ENCODE results near the gene ITIH5. TPM values are rescaled to one million over a fixed set of nuclear protein-coding genes. Genes with fewer than 3 reads are reported as not detected.
A peak's percentile ranks its signal among the peaks of the same experiment; 100 is the strongest.

The ITIH5 gene
- total and polyA plus RNA-seq, 9 of the 15 experiments (the other 6 are each of a cell fraction or from before 2014, with no cell fraction given): 0.52 to 4.5 (median 2.6) TPM

GRCh38 chr10:7525314-7526016 is 141.3 kb downstream of the ITIH5 start (continued):
- no peak for TF ChIP-seq ZBTB5 (IDR thresholded peaks at IDR 0.05)
- TF ChIP-seq SAFB (IDR thresholded peaks at IDR 0.05; ENCODE audit: borderline replicate concordance, low read depth, low read length): no peak
- no peak for TF ChIP-seq ZNF23 (CRISPR knock-in tag; IDR thresholded peaks at IDR 0.05)
- no peak for TF ChIP-seq PCBP1 (IDR thresholded peaks at IDR 0.05; ENCODE audit: low read depth, low read length, poor library complexity, severe bottlenecking)
- TF ChIP-seq ZNF644 (tag; IDR thresholded peaks at IDR 0.05; ENCODE audit: low read depth): no peak
- TF ChIP-seq DLX4 (CRISPR knock-in tag; IDR thresholded peaks at IDR 0.05): no peak
- no peak for TF ChIP-seq BRCA1 (IDR thresholded peaks at IDR 0.05)
- TF ChIP-seq BRCA1 (CRISPR knock-in tag; IDR thresholded peaks at IDR 0.05): no peak
- no peak for TF ChIP-seq ZNF57 (CRISPR knock-in tag; IDR thresholded peaks at IDR 0.05)
- no peak for TF ChIP-seq ZNF347 (CRISPR knock-in tag; IDR thresholded peaks at IDR 0.05; ENCODE audit: low read depth)
- no peak for TF ChIP-seq CLOCK (CRISPR knock-in tag; IDR thresholded peaks at IDR 0.05; ENCODE audit: borderline replicate concordance)
- TF ChIP-seq BRF2 (IDR thresholded peaks at IDR 0.05; ENCODE audit: borderline replicate concordance, insufficient read depth, insufficient read length): no peak
- TF ChIP-seq CREM (IDR thresholded peaks at IDR 0.05; ENCODE audit: low read depth): no peak; the same call in 1 of the 2 replicates
- no peak for TF ChIP-seq HNRNPK (IDR thresholded peaks at IDR 0.05; ENCODE audit: low read depth, low read length, poor library complexity, severe bottlenecking)
- peak; percentile 85 for TF ChIP-seq PKNOX1 (IDR thresholded peaks at IDR 0.05)
- TF ChIP-seq ZFP1 (CRISPR knock-in tag; IDR thresholded peaks at IDR 0.05): no peak
- TF ChIP-seq BACH1 (tag; IDR thresholded peaks at IDR 0.05): no peak
